ENCODE results near the gene UBE2L6. TPM values are rescaled to one million over a fixed set of nuclear protein-coding genes. Genes with fewer than 3 reads are reported as not detected.

The UBE2L6 gene
- total and polyA plus RNA-seq, 7 donors: 5.3 to 24.7 (median 9.9) TPM

- TF ChIP-seq, protein P1, sequence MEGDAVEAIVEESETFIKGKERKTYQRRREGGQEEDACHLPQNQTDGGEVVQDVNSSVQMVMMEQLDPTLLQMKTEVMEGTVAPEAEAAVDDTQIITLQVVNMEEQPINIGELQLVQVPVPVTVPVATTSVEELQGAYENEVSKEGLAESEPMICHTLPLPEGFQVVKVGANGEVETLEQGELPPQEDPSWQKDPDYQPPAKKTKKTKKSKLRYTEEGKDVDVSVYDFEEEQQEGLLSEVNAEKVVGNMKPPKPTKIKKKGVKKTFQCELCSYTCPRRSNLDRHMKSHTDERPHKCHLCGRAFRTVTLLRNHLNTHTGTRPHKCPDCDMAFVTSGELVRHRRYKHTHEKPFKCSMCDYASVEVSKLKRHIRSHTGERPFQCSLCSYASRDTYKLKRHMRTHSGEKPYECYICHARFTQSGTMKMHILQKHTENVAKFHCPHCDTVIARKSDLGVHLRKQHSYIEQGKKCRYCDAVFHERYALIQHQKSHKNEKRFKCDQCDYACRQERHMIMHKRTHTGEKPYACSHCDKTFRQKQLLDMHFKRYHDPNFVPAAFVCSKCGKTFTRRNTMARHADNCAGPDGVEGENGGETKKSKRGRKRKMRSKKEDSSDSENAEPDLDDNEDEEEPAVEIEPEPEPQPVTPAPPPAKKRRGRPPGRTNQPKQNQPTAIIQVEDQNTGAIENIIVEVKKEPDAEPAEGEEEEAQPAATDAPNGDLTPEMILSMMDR (IDR thresholded peaks at IDR 0.05): no peak
- H3K27me3 ChIP-seq (ENCODE audit: insufficient read depth in 3 of 3, low read length in 2 of 3): peaks cover 0 to 12% (median 0%) of the 10 kb centered on the region in 3 donors
- no peak for ATAC-seq
- no peak overlapping the region for H3K4me3 ChIP-seq
- DNase-seq: no peak
- intact Hi-C loops (cut with DNase I): no loop called here
- H3K9me3 ChIP-seq: no peaks in the 10 kb centered on the region
- peaks cover 0 to 2% of the 10 kb centered on the region in 2 donors for H3K36me3 ChIP-seq (ENCODE audit: insufficient read depth in 1 of 2, low read depth in 1 of 2)
- WGBS, 3 donors: 78 to 81% (median 79%) methylated on average over 5 of the region's 5 CpGs
- H3K27ac ChIP-seq: peak overlapping the region; percentile 68
- H3K4me1 ChIP-seq: no peaks in the 10 kb centered on the region
Observed at GRCh38 chr11:57596266-57596885, 28.9 kb upstream of the UBE2L6 start.

DNA sequence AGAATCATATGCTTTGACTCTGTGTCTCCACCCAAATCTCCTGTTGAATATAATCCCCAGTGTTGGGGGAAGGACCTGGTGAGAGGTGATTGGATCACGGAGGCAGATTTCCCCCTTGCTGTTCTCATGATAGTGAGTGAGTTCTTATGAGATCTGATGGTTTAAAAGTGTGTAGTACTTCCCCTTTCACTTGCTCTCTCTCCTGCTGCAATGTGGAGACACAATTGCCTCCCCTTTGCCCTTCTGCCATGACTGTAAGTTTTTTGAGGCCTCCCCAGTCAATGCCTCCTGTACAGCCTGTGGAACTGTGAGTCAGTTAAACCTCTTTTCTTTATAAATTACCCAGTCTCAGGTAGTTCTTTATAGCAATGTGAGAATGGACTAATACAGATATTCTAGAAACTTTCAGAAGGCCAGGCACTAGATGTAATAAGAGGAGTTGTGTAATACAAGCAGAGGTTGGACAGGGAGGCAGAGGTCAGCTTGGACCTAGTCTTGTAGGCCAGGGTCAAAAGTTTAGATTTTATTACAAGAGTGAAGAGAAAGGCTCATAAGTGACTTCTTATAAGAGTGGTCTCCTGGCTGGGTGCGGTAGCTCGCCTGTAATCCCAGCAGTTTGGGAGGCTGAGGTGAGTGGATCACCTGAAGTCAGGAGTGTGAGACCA is 20.7 kb upstream of the UBE2L6 start:
- Histone ChIP-seq H3K9me3 (no peaks in the 10 kb centered on the region), H3K36me3 (ENCODE audit: insufficient read depth in 1 of 2, low read depth in 1 of 2) (no peaks in the 10 kb centered on the region), H3K27me3 (ENCODE audit: insufficient read depth in 3 of 3, low read length in 2 of 3) (peaks cover 0 to 3% (median 0%) of the 10 kb centered on the region in 3 donors), H3K27ac (no peak overlapping the region), H3K4me3 (no peak overlapping the region), H3K4me1 (no peaks in the 10 kb centered on the region)
- TF ChIP-seq, protein P1 (IDR thresholded peaks at IDR 0.05): no peak
- 86 to 90% (median 87%) methylated on average over 3 of the region's 3 CpGs for WGBS, 3 donors
- ATAC-seq: no peak
- DNase-seq: no peak
- intact Hi-C loops (cut with DNase I): no loop called here

DNA sequence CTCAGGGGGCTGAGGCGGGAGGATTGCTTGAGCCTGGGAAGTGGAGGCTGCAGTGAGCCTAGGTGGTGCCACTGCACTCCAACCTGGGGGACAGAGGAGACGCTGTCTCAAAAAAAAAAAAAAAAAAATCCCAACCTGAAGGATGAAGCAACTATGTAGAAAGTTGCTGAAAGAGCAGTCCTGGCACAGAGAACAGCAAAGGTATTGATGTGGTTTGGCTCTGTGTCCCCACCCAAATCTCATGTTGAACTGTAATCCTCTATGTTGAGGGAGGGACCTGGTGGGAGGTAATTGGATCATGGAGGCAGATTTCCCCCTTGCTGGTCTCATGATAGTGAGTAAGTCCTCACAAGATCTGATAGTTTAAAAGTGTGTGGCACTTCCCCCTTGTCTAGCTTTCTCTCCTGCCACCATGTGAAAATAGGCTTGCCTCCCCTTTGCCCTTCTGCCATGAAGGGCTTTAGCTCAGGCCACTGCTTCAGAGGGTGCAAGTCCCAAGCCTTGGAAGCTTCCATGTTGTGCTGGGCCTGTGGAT is 19.3 kb upstream of the UBE2L6 start:
- Histone ChIP-seq H3K4me1 (no peaks in the 10 kb centered on the region), H3K36me3 (ENCODE audit: insufficient read depth in 1 of 2, low read depth in 1 of 2) (no peaks in the 10 kb centered on the region), H3K27me3 (ENCODE audit: insufficient read depth in 3 of 3, low read length in 2 of 3) (peaks cover 0 to 3% (median 0%) of the 10 kb centered on the region in 3 donors), H3K9me3 (no peaks in the 10 kb centered on the region), H3K27ac (no peak overlapping the region), H3K4me3 (no peak overlapping the region)
- DNase-seq: no peak
- no peak for ATAC-seq
- intact Hi-C loops (cut with DNase I): no loop called here
- 39 to 50% (median 48%) methylated on average over 2 of the region's 2 CpGs for WGBS, 3 donors
- TF ChIP-seq, protein P1 (IDR thresholded peaks at IDR 0.05): no peak

GRCh38 chr11:57585301-57585700 is 17.8 kb upstream of the UBE2L6 start:
- Histone ChIP-seq H3K4me1 (no peaks in the 10 kb centered on the region), H3K36me3 (ENCODE audit: insufficient read depth in 1 of 2, low read depth in 1 of 2) (no peaks in the 10 kb centered on the region), H3K9me3 (no peaks in the 10 kb centered on the region), H3K4me3 (no peak overlapping the region), H3K27ac (no peak overlapping the region), H3K27me3 (ENCODE audit: insufficient read depth in 3 of 3, low read length in 2 of 3) (peaks cover 0 to 3% (median 0%) of the 10 kb centered on the region in 3 donors)
- DNase-seq (no peak), ATAC-seq (no peak)
- intact Hi-C loops (cut with DNase I): no loop called here
- TF ChIP-seq, protein P1 (IDR thresholded peaks at IDR 0.05): no peak
